Stomach smooth muscle (tissue), 2 donors: ENCODE results near the gene CD164L2.
"Not testable (repeated sequence)": the region's sequence is repeated elsewhere in the genome, so short reads cannot be mapped to it uniquely, and the experiment has no call there.

Experiments used
- H3K27ac ChIP-seq: one replicate; pipeline ENCODE4 v1.7.0; 2013; ENCODE audit warnings: mild to moderate bottlenecking, low read length, inconsistent platforms
- H3K27me3 ChIP-seq, 2 donors: one replicate each; pipeline ENCODE4 v1.7.0; 2013; ENCODE audit warnings: low read length in 2 of 2; ENCODE audit not compliant: insufficient read depth in 2 of 2, control insufficient read depth in 1 of 2
- H3K36me3 ChIP-seq, 2 donors: one replicate each; pipeline ENCODE4 v1.7.0; 2013; ENCODE audit warnings: low read length in 2 of 2; ENCODE audit not compliant: control insufficient read depth in 2 of 2, insufficient read depth in 2 of 2
- H3K4me1 ChIP-seq: one replicate; pipeline ENCODE4 v1.7.0; 2013; ENCODE audit warnings: low read length; ENCODE audit not compliant: control insufficient read depth, insufficient read depth
- H3K4me3 ChIP-seq, 2 donors: one replicate each; pipeline ENCODE4 v1.7.0; 2013; ENCODE audit warnings: low read length in 2 of 2
- H3K9ac ChIP-seq, 2 donors: one replicate each; pipeline ENCODE4 v1.7.0; 2013; ENCODE audit warnings: low read length in 2 of 2, mild to moderate bottlenecking in 1 of 2
- H3K9me3 ChIP-seq, 2 donors: one replicate each; pipeline ENCODE4 v1.7.0; 2013; ENCODE audit warnings: low read length in 2 of 2; ENCODE audit not compliant: control insufficient read depth in 2 of 2
- donor health status: healthy.
- donor health status: Pancreatic carcinoma.

The CD164L2 gene

DNA sequence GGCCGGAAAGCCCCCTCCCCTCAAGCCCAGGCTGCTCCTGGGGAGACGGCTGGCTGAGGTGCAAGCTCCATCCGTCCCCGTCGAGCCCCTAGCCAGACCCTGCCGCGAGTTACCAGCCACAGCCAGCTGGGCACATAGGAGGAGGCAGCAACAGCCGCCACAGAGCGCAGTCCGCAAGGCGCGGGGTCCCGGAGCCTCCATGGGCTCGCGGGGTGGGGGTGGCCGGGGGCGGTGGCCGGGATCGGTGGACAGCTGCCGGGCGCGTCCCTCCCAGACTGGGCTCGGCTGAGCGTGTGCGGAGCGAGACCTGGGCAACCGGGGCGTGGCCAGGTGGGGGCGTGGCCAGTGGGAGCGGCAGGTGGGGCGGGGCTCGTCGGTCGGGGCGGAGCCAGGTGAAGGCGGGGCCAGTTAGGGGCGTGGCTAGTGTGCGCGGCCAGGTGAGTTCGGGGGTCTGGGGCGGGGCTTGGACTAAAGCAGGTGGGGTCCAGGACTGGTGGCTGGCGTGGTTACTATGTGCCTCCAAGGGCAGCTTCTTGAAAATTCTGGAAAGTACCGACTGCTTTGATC, at the start of gene CD164L2:
Gene CD164L2 (minus strand): TSS at position 295 of the 567 bp plus-strand sequence. CDS start 94 bp downstream, at position 201.
- peaks cover 0 to 3% of the 10 kb centered on the region in 2 donors for H3K27me3 ChIP-seq
- H3K4me1 ChIP-seq: no peaks in the 10 kb centered on the region
- H3K27ac ChIP-seq: no peak within 1 kb of the TSS
- no peaks in the 10 kb centered on the region for H3K9me3 ChIP-seq
- no peaks in the 10 kb centered on the region for H3K36me3 ChIP-seq
- H3K9ac ChIP-seq: no peak within 1 kb of the TSS
- H3K4me3 ChIP-seq: no peak within 1 kb of the TSS

- peaks cover 54% of the 10 kb centered on the region for H3K4me1 ChIP-seq
- not testable (repeated sequence) for H3K9me3 ChIP-seq, H3K27me3 ChIP-seq, H3K4me3 ChIP-seq, H3K27ac ChIP-seq, H3K9ac ChIP-seq, H3K36me3 ChIP-seq
These were observed 49.6 kb upstream of the CD164L2 start for GRCh38 chr1:27432725-27433124.

- Histone ChIP-seq H3K36me3 (peaks cover 7 to 9% of the 10 kb centered on the region in 2 donors), H3K4me1 (peaks cover 60% of the 10 kb centered on the region), H3K4me3 (no peak overlapping the region), H3K9ac (peak overlapping the region in 1 of 2 donors; percentile 2), H3K9me3 (no peaks in the 10 kb centered on the region), H3K27ac (peak overlapping the region; percentile 37), H3K27me3 (no peaks in the 10 kb centered on the region)
These were observed 48.4 kb upstream of the CD164L2 start for GRCh38 chr1:27431601-27431940.

GRCh38 chr1:27430903-27431600, 47.9 kb upstream of the CD164L2 start:
- H3K27me3 ChIP-seq: no peaks in the 10 kb centered on the region
- peaks cover 7 to 9% of the 10 kb centered on the region in 2 donors for H3K36me3 ChIP-seq
- H3K4me3 ChIP-seq: no peak overlapping the region
- H3K9me3 ChIP-seq: no peaks in the 10 kb centered on the region
- H3K4me1 ChIP-seq: peaks cover 55% of the 10 kb centered on the region
- H3K9ac ChIP-seq: peak overlapping the region in 1 of 2 donors; percentile 2
- H3K27ac ChIP-seq: peak overlapping the region; percentile 37

GRCh38 chr1:27429029-27429425, 45.9 kb upstream of the CD164L2 start:
- H3K4me3 ChIP-seq: peak overlapping the region; percentile 23 to 33

DNA sequence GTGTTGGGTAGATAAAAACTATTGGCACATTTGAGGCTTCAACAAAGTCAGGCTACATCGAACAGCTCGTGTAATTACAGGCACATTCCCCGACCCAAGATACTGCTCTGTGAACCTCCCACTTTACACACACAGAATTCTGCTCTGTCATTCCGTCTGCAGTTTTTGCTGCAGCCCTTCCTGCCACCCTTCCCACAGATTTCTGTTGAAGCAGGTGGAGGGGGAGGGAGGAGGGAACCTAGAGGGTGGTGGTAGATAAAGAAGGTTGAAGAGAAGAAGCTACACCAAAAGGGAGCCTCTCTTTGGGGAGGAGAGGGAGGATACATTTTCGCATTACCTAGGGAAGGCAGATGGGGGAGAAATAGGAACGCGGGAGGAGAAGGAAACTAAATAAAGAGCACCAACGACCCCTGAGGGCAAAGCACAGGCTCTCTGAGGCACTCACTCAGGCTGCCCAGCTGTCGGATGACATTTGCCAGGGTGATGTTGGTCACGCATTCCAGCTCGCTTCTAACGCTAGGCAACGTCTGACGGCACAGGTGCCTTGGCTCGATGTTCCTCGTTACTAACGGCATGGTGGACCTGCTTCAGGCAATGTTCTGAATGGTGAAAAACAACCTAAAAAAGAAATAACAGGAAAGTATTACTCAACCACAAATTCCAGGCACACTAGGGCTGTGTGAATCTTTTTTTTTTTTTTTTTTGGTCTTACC, 45.3 kb upstream of the CD164L2 start:
- H3K4me1 ChIP-seq: peaks cover 45% of the 10 kb centered on the region
- H3K9ac ChIP-seq: peak overlapping the region; percentile 55 to 56
- H3K9me3 ChIP-seq: no peaks in the 10 kb centered on the region
- peak overlapping the region; percentile 23 to 33 for H3K4me3 ChIP-seq
- H3K27ac ChIP-seq: peak overlapping the region; percentile 87
- H3K27me3 ChIP-seq: no peaks in the 10 kb centered on the region
- peaks cover 7 to 9% of the 10 kb centered on the region in 2 donors for H3K36me3 ChIP-seq

More at GRCh38 chr1:27429029-27429425, 45.9 kb upstream of the CD164L2 start:
- peak overlapping the region; percentile 87 for H3K27ac ChIP-seq
- H3K9me3 ChIP-seq: no peaks in the 10 kb centered on the region
- peaks cover 43% of the 10 kb centered on the region for H3K4me1 ChIP-seq
- H3K27me3 ChIP-seq: no peaks in the 10 kb centered on the region
- peaks cover 7 to 9% of the 10 kb centered on the region in 2 donors for H3K36me3 ChIP-seq
- H3K9ac ChIP-seq: peak overlapping the region; percentile 42 to 56

- Histone ChIP-seq H3K27ac (peak overlapping the region; percentile 87), H3K9me3 (no peaks in the 10 kb centered on the region), H3K4me1 (peaks cover 45% of the 10 kb centered on the region), H3K27me3 (no peaks in the 10 kb centered on the region), H3K9ac (peak overlapping the region; percentile 35 to 55), H3K36me3 (peaks cover 7 to 9% of the 10 kb centered on the region in 2 donors), H3K4me3 (peak overlapping the region in 1 of 2 donors; percentile 33)
These were observed 44.7 kb upstream of the CD164L2 start for GRCh38 chr1:27427816-27428315.

DNA sequence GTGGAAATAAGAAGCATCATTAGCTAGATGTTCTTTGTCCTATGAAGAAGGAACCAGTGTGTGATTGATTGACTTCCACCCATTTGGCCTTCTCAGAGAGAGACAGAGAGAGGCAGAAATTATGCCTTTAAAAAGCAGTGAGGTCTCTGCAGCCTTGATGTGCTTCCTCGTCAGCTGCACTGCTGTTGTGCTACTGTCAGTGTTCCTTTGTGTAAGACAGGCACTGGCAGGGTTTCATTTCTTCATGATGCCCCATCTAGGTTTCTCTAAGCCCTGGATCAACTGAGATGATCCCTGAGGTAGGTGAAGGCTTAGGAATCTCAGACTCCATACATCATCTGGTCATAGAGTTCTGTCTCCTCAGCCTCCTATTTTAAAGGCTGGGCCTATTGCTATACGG, 44.2 kb upstream of the CD164L2 start:
- peak overlapping the region; percentile 87 for H3K27ac ChIP-seq
- peaks cover 43% of the 10 kb centered on the region for H3K4me1 ChIP-seq
- H3K27me3 ChIP-seq: no peaks in the 10 kb centered on the region
- no peak overlapping the region for H3K4me3 ChIP-seq
- peak overlapping the region in 1 of 2 donors; percentile 35 for H3K9ac ChIP-seq
- H3K36me3 ChIP-seq: peaks cover 7 to 9% of the 10 kb centered on the region in 2 donors
- no peaks in the 10 kb centered on the region for H3K9me3 ChIP-seq

- H3K4me1 ChIP-seq: peaks cover 29% of the 10 kb centered on the region
- no peaks in the 10 kb centered on the region for H3K27me3 ChIP-seq
- no peaks in the 10 kb centered on the region for H3K9me3 ChIP-seq
- H3K4me3 ChIP-seq: no peak overlapping the region
- no peak overlapping the region for H3K9ac ChIP-seq
- H3K27ac ChIP-seq: no peak overlapping the region
- peaks cover 7 to 9% of the 10 kb centered on the region in 2 donors for H3K36me3 ChIP-seq
These were observed 40.6 kb upstream of the CD164L2 start for GRCh38 chr1:27423709-27424108.

GRCh38 chr1:27418326-27419185, 35.4 kb upstream of the CD164L2 start:
- Histone ChIP-seq H3K4me3 (peak overlapping the region in 1 of 2 donors; percentile 8), H3K4me1 (peaks cover 31% of the 10 kb centered on the region), H3K9ac (peak overlapping the region; percentile 68 to 78), H3K27me3 (no peaks in the 10 kb centered on the region), H3K9me3 (no peaks in the 10 kb centered on the region), H3K27ac (peak overlapping the region; percentile 87), H3K36me3 (peaks cover 27 to 32% of the 10 kb centered on the region in 2 donors)
